H9 (cell line): Measurements from ENCODE around the gene TMEM270. TPM values are rescaled to one million over a fixed set of nuclear protein-coding genes. Genes with fewer than 3 reads are reported as not detected.

Source experiments
- DNase-seq: peaks from one replicate; pipeline ENCODE4 v3.0.0-alpha.2; 2017
- H2AFZ ChIP-seq: one replicate; pipeline ENCODE4 v1.6.1; 2013; ENCODE audit warnings: mild to moderate bottlenecking, low read length, control low read depth, moderate library complexity
- H2AK5ac ChIP-seq: 2 replicates; pipeline ENCODE4 v1.6.1; 2013; ENCODE audit warnings: low read length, control low read depth, mixed read lengths; ENCODE audit not compliant: insufficient read length
- H2BK120ac ChIP-seq: one replicate; pipeline ENCODE4 v1.6.1; 2013; ENCODE audit warnings: low read depth, mild to moderate bottlenecking, low read length, control low read depth, inconsistent platforms; ENCODE audit not compliant: poor library complexity, severe bottlenecking
- H2BK12ac ChIP-seq: 2 replicates; pipeline ENCODE4 v1.6.1; 2013; ENCODE audit warnings: low read length, control low read depth, mixed read lengths, low read depth; ENCODE audit not compliant: insufficient read length
- H2BK15ac ChIP-seq: 2 replicates; pipeline ENCODE4 v1.6.1; 2013; ENCODE audit warnings: low read depth, low read length, control low read depth
- H2BK20ac ChIP-seq: one replicate; pipeline ENCODE4 v1.6.1; 2013; ENCODE audit warnings: low read depth, mild to moderate bottlenecking, low read length, control low read depth, inconsistent platforms; ENCODE audit not compliant: poor library complexity, severe bottlenecking
- H2BK5ac ChIP-seq: 2 replicates; pipeline ENCODE4 v1.6.1; 2013; ENCODE audit warnings: low read length, control low read depth, mixed read lengths; ENCODE audit not compliant: insufficient read length
- H3K14ac ChIP-seq: 2 replicates; pipeline ENCODE4 v1.6.1; 2013; ENCODE audit warnings: low read length, control low read depth; ENCODE audit not compliant: insufficient read depth
- H3K18ac ChIP-seq: 2 replicates; pipeline ENCODE4 v1.6.1; 2013; ENCODE audit warnings: low read depth, mild to moderate bottlenecking, mixed read lengths, low read length, control low read depth; ENCODE audit not compliant: insufficient read length
- H3K23ac ChIP-seq: 2 replicates; pipeline ENCODE4 v1.6.1; 2013; ENCODE audit warnings: low read length, control low read depth, mixed read lengths, low read depth; ENCODE audit not compliant: insufficient read length
- H3K23me2 ChIP-seq: 2 replicates; pipeline ENCODE4 v1.6.1; 2013; ENCODE audit warnings: low read depth, mild to moderate bottlenecking, mixed read lengths, low read length, control low read depth; ENCODE audit not compliant: insufficient read length, poor library complexity, severe bottlenecking
- H3K27ac ChIP-seq: 2 replicates; pipeline ENCODE4 v1.5.1; 2013; ENCODE audit warnings: low read length, control low read depth, mixed read lengths, low read depth; ENCODE audit not compliant: insufficient read length
- H3K27me3 ChIP-seq: 2 replicates; pipeline ENCODE4 v1.6.1; 2013; ENCODE audit warnings: low read length, control low read depth, inconsistent platforms; ENCODE audit not compliant: insufficient read depth
- H3K4ac ChIP-seq: 2 replicates; pipeline ENCODE4 v1.6.1; 2013; ENCODE audit warnings: low read depth, mild to moderate bottlenecking, control low read depth, inconsistent platforms, low read length, moderate library complexity
- H3K4me1 ChIP-seq: 2 replicates; pipeline ENCODE4 v1.6.1; 2013; ENCODE audit warnings: low read length, control low read depth, inconsistent platforms; ENCODE audit not compliant: insufficient read depth
- H3K4me2 ChIP-seq: 2 replicates; pipeline ENCODE4 v1.6.1; 2013; ENCODE audit warnings: low read length, control low read depth, mixed read lengths; ENCODE audit not compliant: insufficient read length, insufficient read depth
- H3K56ac ChIP-seq: 2 replicates; pipeline ENCODE4 v1.6.1; 2013; ENCODE audit warnings: low read depth, mild to moderate bottlenecking, mixed read lengths, low read length, control low read depth; ENCODE audit not compliant: insufficient read length
- H3K79me1 ChIP-seq: 2 replicates; pipeline ENCODE4 v1.6.1; 2013; ENCODE audit warnings: low read depth, mild to moderate bottlenecking, moderate library complexity, low read length, control low read depth, inconsistent platforms; ENCODE audit not compliant: insufficient read depth, poor library complexity, severe bottlenecking
- H3K79me2 ChIP-seq: 2 replicates; pipeline ENCODE4 v1.6.1; 2013; ENCODE audit warnings: low read length, control low read depth, inconsistent platforms; ENCODE audit not compliant: insufficient read depth
- H3K9ac ChIP-seq: 2 replicates; pipeline ENCODE4 v1.6.1; 2013; ENCODE audit warnings: low read length, control low read depth, mixed read lengths; ENCODE audit not compliant: insufficient read length; ENCODE audit errors: extremely low read depth
- H3K9me3 ChIP-seq: one replicate; pipeline ENCODE4 v1.6.1; 2013; ENCODE audit warnings: low read depth, low read length, inconsistent platforms; ENCODE audit not compliant: control insufficient read depth
- H3T11ph ChIP-seq: one replicate; pipeline ENCODE4 v1.6.1; 2013; ENCODE audit warnings: mild to moderate bottlenecking, low read length, control low read depth, inconsistent platforms
- H4K20me1 ChIP-seq: one replicate; pipeline ENCODE4 v1.6.1; 2013; ENCODE audit not compliant: control insufficient read depth, insufficient read length, insufficient read depth
- H4K5ac ChIP-seq: 2 replicates; pipeline ENCODE4 v1.6.1; 2013; ENCODE audit warnings: low read depth, mild to moderate bottlenecking, mixed read lengths, low read length, control low read depth; ENCODE audit not compliant: insufficient read length
- H4K8ac ChIP-seq: replicated peaks from 2 replicates; pipeline ENCODE4 v1.6.1; 2013; ENCODE audit warnings: low read length, control low read depth, mixed read lengths, low read depth; ENCODE audit not compliant: insufficient read length
- H4K91ac ChIP-seq: 2 replicates; pipeline ENCODE4 v1.6.1; 2013; ENCODE audit warnings: low read depth, mild to moderate bottlenecking, moderate library complexity, mixed read lengths, low read length, control low read depth; ENCODE audit not compliant: insufficient read length
- H3K27ac Mint-ChIP-seq, 3 experiments: 2 replicates in 2 of 3; 3 replicates in 1 of 3; pipeline ENCODE4 v1.8.0; 2020 to 2021; ENCODE audit warnings: mixed read lengths in 3 of 3, mild to moderate bottlenecking in 1 of 3, moderate library complexity in 1 of 3
- H3K27me3 Mint-ChIP-seq: 2 replicates; pipeline ENCODE4 v1.8.0; 2021; ENCODE audit warnings: low read depth, mild to moderate bottlenecking, moderate library complexity, mixed read lengths
- H3K36me3 Mint-ChIP-seq, 3 experiments: 2 replicates in 2 of 3; 3 replicates in 1 of 3; pipeline ENCODE4 v1.8.0; 2020 to 2021; ENCODE audit warnings: low read depth in 3 of 3, mixed read lengths in 3 of 3; ENCODE audit not compliant: insufficient read depth in 1 of 3
- H3K4me1 Mint-ChIP-seq, 2 experiments: 2 replicates each; pipeline ENCODE4 v1.8.0; 2020; ENCODE audit warnings: mixed read lengths in 2 of 2
- H3K4me3 Mint-ChIP-seq, 2 experiments: 2 replicates in 1 of 2; 3 replicates in 1 of 2; pipeline ENCODE4 v1.8.0; 2020 to 2021; ENCODE audit warnings: mild to moderate bottlenecking in 2 of 2, mixed read lengths in 2 of 2, moderate library complexity in 1 of 2
- H3K9me3 Mint-ChIP-seq, 2 experiments: 2 replicates in 1 of 2; 3 replicates in 1 of 2; pipeline ENCODE4 v1.8.0; 2020; ENCODE audit warnings: mild to moderate bottlenecking in 2 of 2, mixed read lengths in 2 of 2, moderate library complexity in 1 of 2
- WGBS: extraction: QIAGEN DNeasy Blood & Tissue Kit; methylation state at CpG from one replicate; pipeline ENCODE4 v1.1.7; 2013; ENCODE audit warnings: missing lambda C conversion rate, low lambda C conversion rate, mixed read lengths; ENCODE audit not compliant: insufficient read length; ENCODE audit errors: extremely low coverage; 5-methylcytosine and 5-hydroxymethylcytosine counted together
- total RNA-seq: library from RNA; stranded (reverse); gene quantifications from 2 replicates; pipeline ENCODE4 v1.2.1, GENCODE V29; 2021
- TF ChIP-seq, protein P1 (sequence below): fragments of 200-600 bp; sonication (generic); conservative IDR thresholded peaks from 3 replicates; pipeline ENCODE4 v1.8.0; 2021; ENCODE audit warnings: antibody characterized with exemption, mild to moderate bottlenecking

Gene TMEM270
- total RNA-seq, 1 experiment from 2014 or later = not detected

DNA sequence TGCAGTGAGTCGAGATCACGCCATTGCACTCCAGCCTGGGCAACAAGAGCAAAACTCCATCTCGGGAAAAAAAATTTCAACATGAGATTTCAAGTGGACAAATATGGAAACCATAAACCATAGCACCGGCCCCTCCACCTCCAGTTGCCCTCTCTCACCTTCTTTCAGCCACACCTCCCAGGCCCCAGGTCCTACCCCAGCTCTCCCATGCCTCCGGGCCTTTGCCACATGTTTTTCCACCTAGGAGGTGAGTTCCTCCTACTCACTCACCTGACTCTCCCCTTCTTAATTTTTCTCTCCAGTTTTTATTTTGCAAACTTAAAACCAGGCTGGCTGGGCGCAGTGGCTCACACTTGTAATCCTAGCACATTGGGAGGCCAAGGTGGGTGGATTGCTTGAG lies 43.8 kb upstream of the TMEM270 start:
- Histone ChIP-seq H2AK5ac (no peak overlapping the region), H3K18ac (no peak overlapping the region), H3K27me3 (no peaks in the 10 kb centered on the region), H3K79me2 (no peaks in the 10 kb centered on the region), H3K79me1 (no peaks in the 10 kb centered on the region), H3K14ac (no peak overlapping the region), H3K9me3 (no peaks in the 10 kb centered on the region), H4K8ac (no peak overlapping the region), H3K23ac (no peak overlapping the region), H3K56ac (no peak overlapping the region), H3K27ac (no peak overlapping the region), H2BK15ac (no peak overlapping the region), H2BK12ac (no peak overlapping the region), H2BK120ac (no peak overlapping the region), H2AFZ (no peak overlapping the region), H2BK5ac (no peak overlapping the region), H4K5ac (no peak overlapping the region), H4K20me1 (no peaks in the 10 kb centered on the region), H2BK20ac (no peak overlapping the region), H3K9ac (no peak overlapping the region), H3K4me2 (no peak overlapping the region), H3K23me2 (no peaks in the 10 kb centered on the region), H3T11ph (no peak overlapping the region), H3K4ac (no peak overlapping the region), H3K4me1 (no peaks in the 10 kb centered on the region), H4K91ac (no peak overlapping the region)
- Mint-ChIP-seq H3K36me3 (no peaks in the 10 kb centered on the region; a peak in 1 of 7 replicates), H3K27ac (no peak overlapping the region), H3K27me3 (peaks cover 10% of the 10 kb centered on the region), H3K9me3 (peaks cover 0 to 3% of the 10 kb centered on the region in 2 experiments; a peak in 1 of 5 replicates), H3K4me1 (peaks cover 4 to 9% of the 10 kb centered on the region in 2 experiments; a peak in 3 of 4 replicates), H3K4me3 (no peak overlapping the region)
- no CpG with 5 or more reads among the region's 6 CpGs for WGBS
- DNase-seq = no peak
- TF ChIP-seq, protein P1, sequence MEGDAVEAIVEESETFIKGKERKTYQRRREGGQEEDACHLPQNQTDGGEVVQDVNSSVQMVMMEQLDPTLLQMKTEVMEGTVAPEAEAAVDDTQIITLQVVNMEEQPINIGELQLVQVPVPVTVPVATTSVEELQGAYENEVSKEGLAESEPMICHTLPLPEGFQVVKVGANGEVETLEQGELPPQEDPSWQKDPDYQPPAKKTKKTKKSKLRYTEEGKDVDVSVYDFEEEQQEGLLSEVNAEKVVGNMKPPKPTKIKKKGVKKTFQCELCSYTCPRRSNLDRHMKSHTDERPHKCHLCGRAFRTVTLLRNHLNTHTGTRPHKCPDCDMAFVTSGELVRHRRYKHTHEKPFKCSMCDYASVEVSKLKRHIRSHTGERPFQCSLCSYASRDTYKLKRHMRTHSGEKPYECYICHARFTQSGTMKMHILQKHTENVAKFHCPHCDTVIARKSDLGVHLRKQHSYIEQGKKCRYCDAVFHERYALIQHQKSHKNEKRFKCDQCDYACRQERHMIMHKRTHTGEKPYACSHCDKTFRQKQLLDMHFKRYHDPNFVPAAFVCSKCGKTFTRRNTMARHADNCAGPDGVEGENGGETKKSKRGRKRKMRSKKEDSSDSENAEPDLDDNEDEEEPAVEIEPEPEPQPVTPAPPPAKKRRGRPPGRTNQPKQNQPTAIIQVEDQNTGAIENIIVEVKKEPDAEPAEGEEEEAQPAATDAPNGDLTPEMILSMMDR = no peak
